H9 (cell line): ENCODE results near the gene DDX47. TPM values are rescaled to one million over a fixed set of nuclear protein-coding genes. Genes with fewer than 3 reads are reported as not detected.
A peak's percentile ranks its signal among the peaks of the same experiment; 100 is the strongest.

Experiments
- DNase-seq: peaks from one replicate; pipeline ENCODE4 v3.0.0-alpha.2; 2017
- H2AFZ ChIP-seq: one replicate; pipeline ENCODE4 v1.6.1; 2013; ENCODE audit warnings: mild to moderate bottlenecking, low read length, control low read depth, moderate library complexity
- H2AK5ac ChIP-seq: 2 replicates; pipeline ENCODE4 v1.6.1; 2013; ENCODE audit warnings: low read length, control low read depth, mixed read lengths; ENCODE audit not compliant: insufficient read length
- H2BK120ac ChIP-seq: one replicate; pipeline ENCODE4 v1.6.1; 2013; ENCODE audit warnings: low read depth, mild to moderate bottlenecking, low read length, control low read depth, inconsistent platforms; ENCODE audit not compliant: poor library complexity, severe bottlenecking
- H2BK12ac ChIP-seq: 2 replicates; pipeline ENCODE4 v1.6.1; 2013; ENCODE audit warnings: low read length, control low read depth, mixed read lengths, low read depth; ENCODE audit not compliant: insufficient read length
- H2BK15ac ChIP-seq: 2 replicates; pipeline ENCODE4 v1.6.1; 2013; ENCODE audit warnings: low read depth, low read length, control low read depth
- H2BK20ac ChIP-seq: one replicate; pipeline ENCODE4 v1.6.1; 2013; ENCODE audit warnings: low read depth, mild to moderate bottlenecking, low read length, control low read depth, inconsistent platforms; ENCODE audit not compliant: poor library complexity, severe bottlenecking
- H2BK5ac ChIP-seq: 2 replicates; pipeline ENCODE4 v1.6.1; 2013; ENCODE audit warnings: low read length, control low read depth, mixed read lengths; ENCODE audit not compliant: insufficient read length
- H3K14ac ChIP-seq: 2 replicates; pipeline ENCODE4 v1.6.1; 2013; ENCODE audit warnings: low read length, control low read depth; ENCODE audit not compliant: insufficient read depth
- H3K18ac ChIP-seq: 2 replicates; pipeline ENCODE4 v1.6.1; 2013; ENCODE audit warnings: low read depth, mild to moderate bottlenecking, mixed read lengths, low read length, control low read depth; ENCODE audit not compliant: insufficient read length
- H3K23ac ChIP-seq: 2 replicates; pipeline ENCODE4 v1.6.1; 2013; ENCODE audit warnings: low read length, control low read depth, mixed read lengths, low read depth; ENCODE audit not compliant: insufficient read length
- H3K23me2 ChIP-seq: 2 replicates; pipeline ENCODE4 v1.6.1; 2013; ENCODE audit warnings: low read depth, mild to moderate bottlenecking, mixed read lengths, low read length, control low read depth; ENCODE audit not compliant: insufficient read length, poor library complexity, severe bottlenecking
- H3K27ac ChIP-seq: 2 replicates; pipeline ENCODE4 v1.5.1; 2013; ENCODE audit warnings: low read length, control low read depth, mixed read lengths, low read depth; ENCODE audit not compliant: insufficient read length
- H3K27me3 ChIP-seq: 2 replicates; pipeline ENCODE4 v1.6.1; 2013; ENCODE audit warnings: low read length, control low read depth, inconsistent platforms; ENCODE audit not compliant: insufficient read depth
- H3K4ac ChIP-seq: 2 replicates; pipeline ENCODE4 v1.6.1; 2013; ENCODE audit warnings: low read depth, mild to moderate bottlenecking, control low read depth, inconsistent platforms, low read length, moderate library complexity
- H3K4me1 ChIP-seq: 2 replicates; pipeline ENCODE4 v1.6.1; 2013; ENCODE audit warnings: low read length, control low read depth, inconsistent platforms; ENCODE audit not compliant: insufficient read depth
- H3K4me2 ChIP-seq: 2 replicates; pipeline ENCODE4 v1.6.1; 2013; ENCODE audit warnings: low read length, control low read depth, mixed read lengths; ENCODE audit not compliant: insufficient read length, insufficient read depth
- H3K56ac ChIP-seq: 2 replicates; pipeline ENCODE4 v1.6.1; 2013; ENCODE audit warnings: low read depth, mild to moderate bottlenecking, mixed read lengths, low read length, control low read depth; ENCODE audit not compliant: insufficient read length
- H3K79me1 ChIP-seq: 2 replicates; pipeline ENCODE4 v1.6.1; 2013; ENCODE audit warnings: low read depth, mild to moderate bottlenecking, moderate library complexity, low read length, control low read depth, inconsistent platforms; ENCODE audit not compliant: insufficient read depth, poor library complexity, severe bottlenecking
- H3K79me2 ChIP-seq: 2 replicates; pipeline ENCODE4 v1.6.1; 2013; ENCODE audit warnings: low read length, control low read depth, inconsistent platforms; ENCODE audit not compliant: insufficient read depth
- H3K9ac ChIP-seq: 2 replicates; pipeline ENCODE4 v1.6.1; 2013; ENCODE audit warnings: low read length, control low read depth, mixed read lengths; ENCODE audit not compliant: insufficient read length; ENCODE audit errors: extremely low read depth
- H3K9me3 ChIP-seq: one replicate; pipeline ENCODE4 v1.6.1; 2013; ENCODE audit warnings: low read depth, low read length, inconsistent platforms; ENCODE audit not compliant: control insufficient read depth
- H3T11ph ChIP-seq: one replicate; pipeline ENCODE4 v1.6.1; 2013; ENCODE audit warnings: mild to moderate bottlenecking, low read length, control low read depth, inconsistent platforms
- H4K20me1 ChIP-seq: one replicate; pipeline ENCODE4 v1.6.1; 2013; ENCODE audit not compliant: control insufficient read depth, insufficient read length, insufficient read depth
- H4K5ac ChIP-seq: 2 replicates; pipeline ENCODE4 v1.6.1; 2013; ENCODE audit warnings: low read depth, mild to moderate bottlenecking, mixed read lengths, low read length, control low read depth; ENCODE audit not compliant: insufficient read length
- H4K8ac ChIP-seq: replicated peaks from 2 replicates; pipeline ENCODE4 v1.6.1; 2013; ENCODE audit warnings: low read length, control low read depth, mixed read lengths, low read depth; ENCODE audit not compliant: insufficient read length
- H4K91ac ChIP-seq: 2 replicates; pipeline ENCODE4 v1.6.1; 2013; ENCODE audit warnings: low read depth, mild to moderate bottlenecking, moderate library complexity, mixed read lengths, low read length, control low read depth; ENCODE audit not compliant: insufficient read length
- H3K27ac Mint-ChIP-seq, 3 experiments: 2 replicates in 2 of 3; 3 replicates in 1 of 3; pipeline ENCODE4 v1.8.0; 2020 to 2021; ENCODE audit warnings: mixed read lengths in 3 of 3, mild to moderate bottlenecking in 1 of 3, moderate library complexity in 1 of 3
- H3K27me3 Mint-ChIP-seq: 2 replicates; pipeline ENCODE4 v1.8.0; 2021; ENCODE audit warnings: low read depth, mild to moderate bottlenecking, moderate library complexity, mixed read lengths
- H3K36me3 Mint-ChIP-seq, 3 experiments: 2 replicates in 2 of 3; 3 replicates in 1 of 3; pipeline ENCODE4 v1.8.0; 2020 to 2021; ENCODE audit warnings: low read depth in 3 of 3, mixed read lengths in 3 of 3; ENCODE audit not compliant: insufficient read depth in 1 of 3
- H3K4me1 Mint-ChIP-seq, 2 experiments: 2 replicates each; pipeline ENCODE4 v1.8.0; 2020; ENCODE audit warnings: mixed read lengths in 2 of 2
- H3K4me3 Mint-ChIP-seq, 2 experiments: 2 replicates in 1 of 2; 3 replicates in 1 of 2; pipeline ENCODE4 v1.8.0; 2020 to 2021; ENCODE audit warnings: mild to moderate bottlenecking in 2 of 2, mixed read lengths in 2 of 2, moderate library complexity in 1 of 2
- H3K9me3 Mint-ChIP-seq, 2 experiments: 2 replicates in 1 of 2; 3 replicates in 1 of 2; pipeline ENCODE4 v1.8.0; 2020; ENCODE audit warnings: mild to moderate bottlenecking in 2 of 2, mixed read lengths in 2 of 2, moderate library complexity in 1 of 2
- WGBS: extraction: QIAGEN DNeasy Blood & Tissue Kit; methylation state at CpG from one replicate; pipeline ENCODE4 v1.1.7; 2013; ENCODE audit warnings: missing lambda C conversion rate, low lambda C conversion rate, mixed read lengths; ENCODE audit not compliant: insufficient read length; ENCODE audit errors: extremely low coverage; 5-methylcytosine and 5-hydroxymethylcytosine counted together
- total RNA-seq: library from RNA; stranded (reverse); gene quantifications from 2 replicates; pipeline ENCODE4 v1.2.1, GENCODE V29; 2021
- TF ChIP-seq, protein P1 (sequence below): fragments of 200-600 bp; sonication (generic); conservative IDR thresholded peaks from 3 replicates; pipeline ENCODE4 v1.8.0; 2021; ENCODE audit warnings: antibody characterized with exemption, mild to moderate bottlenecking

DDX47 gene
- total RNA-seq, 1 experiment from 2014 or later: 78.2 TPM

DNA sequence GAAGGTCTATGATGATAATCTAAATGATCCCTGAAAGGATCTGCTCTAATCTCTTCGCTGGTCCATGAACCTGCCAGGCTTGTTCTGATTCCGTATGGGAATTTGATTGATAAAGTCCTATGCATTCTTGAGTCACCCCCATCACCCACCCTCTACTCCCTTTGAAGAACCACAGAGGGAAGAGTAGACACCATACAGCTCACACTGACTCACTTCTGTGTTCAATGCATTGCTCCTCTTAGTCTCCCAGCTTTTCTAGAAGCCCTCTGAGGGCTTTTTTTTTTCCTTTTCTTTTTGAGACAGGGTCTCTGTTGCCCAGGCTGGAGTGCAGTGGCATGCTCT, 59.8 kb downstream of the DDX47 start:
- Histone ChIP-seq H3K27ac (no peak overlapping the region), H3K56ac (no peak overlapping the region), H3K9ac (no peak overlapping the region), H2AFZ (no peak overlapping the region), H2BK15ac (no peak overlapping the region), H3K79me1 (no peaks in the 10 kb centered on the region), H4K5ac (no peak overlapping the region), H2BK12ac (no peak overlapping the region), H4K20me1 (no peaks in the 10 kb centered on the region), H2BK20ac (no peak overlapping the region), H3K4me1 (peaks cover 16% of the 10 kb centered on the region; the same call in 1 of the 2 replicates), H3K4ac (no peak overlapping the region; the same call in 1 of the 2 replicates), H4K91ac (no peak overlapping the region), H2BK5ac (no peak overlapping the region), H3K23me2 (no peaks in the 10 kb centered on the region), H2AK5ac (no peak overlapping the region), H3K4me2 (no peak overlapping the region), H3K14ac (no peak overlapping the region), H2BK120ac (no peak overlapping the region), H4K8ac (no peak overlapping the region), H3T11ph (no peak overlapping the region), H3K23ac (no peak overlapping the region), H3K79me2 (no peaks in the 10 kb centered on the region), H3K9me3 (no peaks in the 10 kb centered on the region), H3K18ac (no peak overlapping the region), H3K27me3 (no peaks in the 10 kb centered on the region)
- 0 out of 7 replicates have a peak overlapping the region, but pooled peaks of 2 of the 3 experiments have one; percentile 17 to 23 for H3K27ac Mint-ChIP-seq
- no peaks in the 10 kb centered on the region; a peak in 1 of 5 replicates for H3K9me3 Mint-ChIP-seq
- H3K4me1 Mint-ChIP-seq: peaks cover 23 to 49% of the 10 kb centered on the region in 2 experiments
- WGBS: no CpG with 5 or more reads among the region's 2 CpGs
- DNase-seq: no peak
- TF ChIP-seq, protein P1, sequence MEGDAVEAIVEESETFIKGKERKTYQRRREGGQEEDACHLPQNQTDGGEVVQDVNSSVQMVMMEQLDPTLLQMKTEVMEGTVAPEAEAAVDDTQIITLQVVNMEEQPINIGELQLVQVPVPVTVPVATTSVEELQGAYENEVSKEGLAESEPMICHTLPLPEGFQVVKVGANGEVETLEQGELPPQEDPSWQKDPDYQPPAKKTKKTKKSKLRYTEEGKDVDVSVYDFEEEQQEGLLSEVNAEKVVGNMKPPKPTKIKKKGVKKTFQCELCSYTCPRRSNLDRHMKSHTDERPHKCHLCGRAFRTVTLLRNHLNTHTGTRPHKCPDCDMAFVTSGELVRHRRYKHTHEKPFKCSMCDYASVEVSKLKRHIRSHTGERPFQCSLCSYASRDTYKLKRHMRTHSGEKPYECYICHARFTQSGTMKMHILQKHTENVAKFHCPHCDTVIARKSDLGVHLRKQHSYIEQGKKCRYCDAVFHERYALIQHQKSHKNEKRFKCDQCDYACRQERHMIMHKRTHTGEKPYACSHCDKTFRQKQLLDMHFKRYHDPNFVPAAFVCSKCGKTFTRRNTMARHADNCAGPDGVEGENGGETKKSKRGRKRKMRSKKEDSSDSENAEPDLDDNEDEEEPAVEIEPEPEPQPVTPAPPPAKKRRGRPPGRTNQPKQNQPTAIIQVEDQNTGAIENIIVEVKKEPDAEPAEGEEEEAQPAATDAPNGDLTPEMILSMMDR: no peak
- H3K4me3 Mint-ChIP-seq: no peak overlapping the region
- H3K36me3 Mint-ChIP-seq: peaks cover 0 to 4% (median 0%) of the 10 kb centered on the region in 3 experiments; a peak in 3 of 7 replicates
- no peaks in the 10 kb centered on the region; the same call in 1 of the 2 replicates for H3K27me3 Mint-ChIP-seq
